Stimulated activated CD8-positive, alpha-beta memory T cell treated with anti-CD3 and anti-CD28 coated beads, Interleukin-7, amount 100 ng/mL, for 1 hour (primary cell): ENCODE measurements around the gene NUP133.
"Not testable (repeated sequence)": the region's sequence is repeated elsewhere in the genome, so short reads cannot be mapped to it uniquely, and the experiment has no call there.

Experiments
- DNase-seq, 2 donors: peaks; one replicate each; pipeline ENCODE4 v3.0.0-alpha.2; 2020; ENCODE audit warnings: low read depth in 2 of 2

Gene NUP133

DNA sequence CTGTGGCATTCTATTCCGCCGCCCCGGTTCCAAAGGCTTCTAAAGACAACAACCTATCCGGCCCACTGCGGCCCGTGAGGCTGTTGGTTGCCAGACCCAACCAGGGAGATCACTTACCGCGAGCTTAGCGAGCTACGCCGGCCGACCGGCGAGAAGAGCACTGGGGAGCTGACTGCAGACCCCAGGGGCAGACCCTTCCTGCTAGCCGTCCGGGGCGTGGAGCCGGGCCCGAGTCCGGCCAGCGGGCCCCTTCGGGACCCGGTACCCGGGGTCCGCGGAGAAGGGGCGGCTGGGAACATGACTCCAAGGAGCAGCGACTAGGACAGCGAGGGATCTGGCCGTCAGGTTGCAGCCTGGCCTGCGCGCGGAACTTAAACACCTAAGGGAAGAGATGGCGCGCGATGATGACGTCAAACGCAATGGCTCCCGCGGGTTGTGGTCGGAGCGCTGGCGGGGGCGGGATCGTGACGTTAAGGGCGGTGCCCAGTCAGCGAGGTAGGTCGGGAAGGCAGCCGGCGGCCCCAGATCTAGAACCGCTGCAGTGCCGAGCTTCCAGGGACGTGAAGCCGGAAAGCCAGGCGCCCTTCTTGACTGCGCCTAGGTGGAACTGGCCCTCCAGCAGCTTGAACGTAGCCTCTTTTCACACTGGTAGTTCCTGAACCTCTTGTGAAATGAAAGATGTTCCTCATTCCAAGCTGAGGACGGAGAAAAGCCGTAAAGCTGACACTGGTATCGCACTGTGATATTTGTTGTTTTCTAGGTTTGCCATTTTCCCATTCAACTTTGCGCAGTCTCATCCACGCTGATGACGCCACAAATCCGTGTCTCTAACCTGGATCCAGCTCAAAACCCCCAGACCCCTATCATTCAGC is at the start of gene NUP133:
Gene NUP133 (minus strand): TSS at position 391 of the 872 bp plus-strand sequence. CDS start 92 bp downstream, at position 299.
- DNase-seq: peak; percentile 99

DNA sequence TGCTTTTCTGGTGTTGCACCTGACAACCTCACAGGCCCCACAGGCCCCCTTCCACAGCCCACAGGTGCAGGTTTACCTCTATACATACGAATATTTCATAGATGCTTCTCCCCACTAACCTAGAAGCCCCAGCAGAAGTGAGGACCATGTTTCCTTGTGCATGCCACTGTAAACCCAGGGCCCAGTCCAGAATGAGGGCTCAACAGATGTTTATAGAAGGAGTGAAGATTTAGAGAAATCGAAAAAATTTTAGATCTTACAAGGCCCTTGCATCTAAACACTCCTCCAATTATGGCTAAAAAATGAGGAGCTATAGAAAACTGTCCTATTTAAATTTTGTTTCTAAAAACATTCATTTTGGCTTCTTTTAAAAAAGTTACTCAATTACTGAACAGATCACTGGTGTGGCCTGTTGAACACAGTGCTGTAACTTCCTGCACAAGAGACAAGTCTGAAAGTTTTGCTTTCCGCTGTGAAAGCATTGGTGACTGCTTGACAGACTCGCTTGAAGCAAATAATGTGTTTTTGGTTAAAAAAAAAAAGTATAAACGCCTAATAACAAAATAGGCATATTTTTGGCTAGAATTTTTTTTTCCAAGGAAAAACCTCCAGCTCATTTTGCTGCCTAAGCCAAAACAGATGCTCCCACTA is 49.2 kb upstream of the NUP133 start:
- no peak for DNase-seq

DNA sequence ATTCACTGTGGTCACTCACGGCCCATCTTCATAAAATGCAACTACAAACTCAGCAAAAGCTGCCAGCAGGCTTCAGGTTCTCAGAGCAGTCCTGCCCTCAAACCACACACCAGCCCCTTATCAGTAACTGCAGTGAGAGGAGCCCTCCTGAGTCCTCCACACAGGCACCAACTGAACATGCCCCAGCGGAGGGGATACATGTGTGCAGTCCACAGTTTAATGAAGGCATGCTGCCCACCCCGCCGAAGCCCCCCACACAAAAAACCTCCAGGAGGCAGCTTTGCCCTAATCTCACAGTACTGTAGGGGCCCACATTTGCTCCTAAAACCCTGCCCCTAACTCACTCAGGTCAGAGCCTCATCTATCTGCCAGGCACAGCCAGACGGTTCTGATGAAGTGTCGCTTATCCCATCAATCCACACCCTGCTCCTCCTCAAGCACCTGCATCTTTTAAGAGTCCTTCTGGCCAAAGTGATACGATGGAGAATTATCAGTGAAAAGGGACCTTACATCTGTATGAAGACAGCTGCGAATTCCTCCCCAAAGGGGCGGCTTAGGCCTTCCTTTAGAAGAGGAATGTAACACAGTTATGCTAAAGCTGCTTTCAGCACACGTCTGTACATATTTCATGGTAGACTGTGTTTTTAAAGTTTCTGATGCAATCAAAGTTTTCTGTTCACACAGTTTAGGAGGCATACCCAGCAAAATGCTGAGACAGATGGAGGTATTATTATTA is 46.9 kb upstream of the NUP133 start:
- no peak for DNase-seq

DNA sequence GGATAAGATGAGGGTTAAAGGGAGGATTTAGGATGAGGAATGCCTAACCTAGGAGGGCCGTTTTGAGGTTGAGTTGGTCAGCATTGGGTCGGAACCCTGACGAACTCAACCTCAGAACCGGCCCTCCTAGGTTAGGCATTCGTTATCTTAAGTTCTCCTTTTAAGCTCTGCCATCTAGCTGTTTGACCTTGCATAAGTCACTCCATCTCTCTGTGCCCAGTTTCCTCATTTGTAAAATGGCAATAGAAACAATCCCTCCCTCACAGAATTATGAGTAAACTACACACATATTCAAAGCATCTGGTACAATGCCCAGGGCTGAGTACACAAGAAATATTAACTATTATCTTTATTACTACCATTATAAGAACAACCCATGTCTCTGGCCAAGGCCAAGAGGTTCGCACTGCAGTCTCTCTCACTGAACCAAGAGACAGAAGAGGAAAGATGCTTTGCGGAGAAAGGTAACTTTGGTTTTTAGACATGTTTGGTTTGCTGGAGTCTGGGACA is 45.5 kb upstream of the NUP133 start:
- DNase-seq: no peak

DNA sequence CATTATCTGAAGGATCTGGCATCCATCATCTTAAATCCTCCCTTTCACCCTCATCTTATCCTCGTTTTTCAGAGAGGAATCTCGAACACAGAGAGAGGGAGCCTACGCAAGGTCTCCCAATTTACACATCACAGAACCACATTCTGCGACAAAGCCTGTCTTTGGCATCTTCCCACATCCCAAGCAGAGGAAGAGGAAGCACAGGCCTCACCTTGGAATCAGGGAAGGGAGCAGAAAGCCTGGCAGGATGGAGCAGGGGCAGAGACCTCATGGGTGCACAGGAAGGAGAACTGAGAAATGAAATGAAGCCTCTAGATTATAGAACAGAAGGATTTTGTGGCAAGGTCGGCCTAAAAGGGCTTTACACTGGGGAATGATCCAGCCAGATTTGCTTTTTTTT is 44.6 kb upstream of the NUP133 start:
- DNase-seq: no peak

DNA sequence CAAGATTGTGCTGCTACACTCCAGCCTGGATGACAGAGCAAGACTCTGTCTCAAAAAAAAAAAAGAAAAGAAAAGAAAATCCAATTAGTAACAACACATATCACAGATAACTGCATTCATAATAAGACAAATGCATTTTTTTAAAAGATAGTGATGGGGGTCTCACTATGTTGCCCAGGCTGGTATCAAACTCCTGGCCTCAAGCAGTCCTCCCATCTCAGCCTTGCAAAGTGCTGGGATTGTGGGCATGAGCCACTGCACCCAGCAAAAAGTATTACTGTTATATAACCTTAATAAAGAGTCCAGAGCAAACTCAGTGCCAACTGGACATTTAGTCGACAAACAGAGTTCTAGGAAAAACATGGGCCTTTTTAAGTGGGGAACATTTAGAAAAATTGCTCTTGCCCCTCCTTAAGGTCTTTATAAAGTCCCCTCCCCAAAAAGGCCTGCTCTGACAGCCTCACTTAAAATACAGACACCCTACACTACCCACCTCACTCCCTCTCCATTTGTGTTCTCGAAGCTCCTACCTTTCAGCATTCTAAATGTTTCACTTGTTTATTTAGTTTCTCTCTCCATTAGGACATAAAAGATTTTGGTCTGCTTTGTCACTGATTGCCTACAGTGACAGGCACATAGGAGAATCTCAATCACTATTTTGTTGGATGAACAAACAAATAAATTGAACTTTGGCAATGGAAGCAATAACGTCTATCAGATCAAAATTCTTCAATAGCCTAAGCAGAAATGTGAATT is 42.8 kb upstream of the NUP133 start:
- no peak for DNase-seq

DNA sequence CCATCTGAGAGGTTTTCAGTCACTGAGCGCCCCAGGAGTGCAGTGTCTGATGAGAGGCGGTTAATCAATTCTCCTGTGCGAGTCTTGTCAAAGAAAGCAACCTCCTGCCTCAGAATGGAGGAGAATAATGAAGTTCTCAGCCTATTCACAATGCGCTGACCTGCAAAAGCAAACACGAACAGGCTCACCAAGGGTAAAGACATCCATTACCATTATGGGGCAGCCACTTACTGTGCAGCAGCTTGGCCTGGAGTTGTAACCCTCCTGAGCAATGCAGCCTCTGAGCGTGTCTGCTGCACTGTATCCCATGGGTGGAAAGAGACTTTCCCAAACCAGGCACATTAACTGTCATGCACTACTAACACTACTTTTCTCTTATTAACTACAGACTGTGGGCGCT is 39.4 kb upstream of the NUP133 start:
- no peak for DNase-seq

DNA sequence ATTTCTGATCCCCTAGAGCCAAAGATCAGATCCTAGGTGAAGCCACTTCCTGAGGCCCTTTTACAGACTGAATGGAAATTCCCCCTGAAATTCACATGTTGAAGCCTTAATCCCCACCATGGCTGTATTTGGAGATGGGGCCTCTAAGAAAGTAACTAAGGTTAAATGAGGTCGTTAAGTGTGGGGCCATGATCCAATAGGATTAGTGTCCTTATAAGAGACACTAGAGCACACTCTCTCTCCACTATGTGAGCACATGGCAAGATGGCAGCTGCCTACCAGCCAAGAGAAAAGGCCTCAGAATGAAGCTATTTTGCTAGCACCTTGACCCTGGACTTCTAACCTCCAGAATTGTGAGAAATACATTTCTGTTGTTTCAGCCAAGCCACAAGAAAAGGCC is 36.4 kb upstream of the NUP133 start:
- DNase-seq: no peak

DNA sequence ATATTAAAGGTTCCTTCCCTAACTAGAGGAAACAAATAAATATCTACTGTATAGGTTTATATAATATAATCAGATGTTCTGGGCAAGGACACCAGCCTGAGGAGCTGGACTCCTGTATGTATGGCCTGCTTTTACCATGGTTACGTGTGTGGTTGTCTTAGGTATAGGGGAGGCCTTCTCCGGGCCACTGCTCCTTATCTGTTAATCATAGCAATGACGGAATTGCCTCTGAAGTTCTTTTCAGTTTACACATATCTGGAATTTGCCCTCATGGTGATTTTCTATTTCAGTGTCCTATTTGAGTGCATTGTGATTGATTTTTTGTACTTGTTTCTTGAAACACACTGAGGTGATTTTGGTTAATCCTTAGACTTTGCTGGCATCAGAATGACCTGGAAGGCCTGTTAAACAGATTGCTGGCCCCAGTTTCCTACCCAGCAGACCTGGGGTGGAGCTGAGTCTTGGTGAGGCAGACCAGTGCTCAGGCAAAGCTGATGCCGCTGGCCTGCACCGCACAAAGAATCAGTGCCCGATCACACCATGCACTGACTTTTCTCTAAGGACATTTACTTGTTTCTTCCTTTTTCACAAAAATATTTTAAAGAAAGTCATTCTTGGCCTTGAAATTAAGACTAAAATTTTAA is 31.8 kb upstream of the NUP133 start:
- no peak for DNase-seq

DNA sequence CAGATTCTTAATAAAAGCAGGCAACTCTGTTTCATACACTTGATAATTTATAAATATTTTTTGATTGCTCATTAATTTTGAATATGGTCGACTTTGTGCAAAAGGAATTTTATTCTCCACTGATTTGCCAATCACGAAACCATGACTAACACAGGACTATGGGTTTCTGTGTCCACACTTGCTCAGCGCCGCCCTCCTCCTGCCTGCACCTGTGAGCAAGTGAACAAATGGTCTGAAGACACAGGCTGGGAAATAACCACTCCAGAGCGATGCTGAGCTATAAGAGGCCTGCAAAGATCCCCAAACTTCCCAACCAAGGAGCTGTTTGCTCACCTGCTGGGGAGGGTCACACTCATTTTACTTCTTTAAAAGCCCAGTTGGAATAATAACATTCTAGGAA is 30.8 kb upstream of the NUP133 start:
- DNase-seq: no peak

DNA sequence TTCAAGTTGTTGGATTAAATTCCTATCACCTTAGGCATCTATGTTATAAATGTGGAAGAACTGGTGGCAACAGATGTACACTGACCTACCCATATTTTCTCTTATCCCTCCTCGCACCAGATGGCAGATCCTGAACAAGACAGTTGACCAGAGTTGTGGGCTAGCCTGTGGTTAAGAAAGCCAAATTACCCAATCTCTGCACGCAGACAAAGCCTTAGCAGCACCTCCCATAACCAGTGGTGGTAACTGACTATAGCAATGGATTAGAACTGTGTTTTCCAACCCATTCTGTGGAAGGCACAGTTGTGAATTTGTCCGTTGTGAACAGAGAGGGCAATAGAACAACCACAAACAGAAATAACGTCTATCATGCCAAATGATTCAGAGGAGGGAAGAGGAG is 29.8 kb upstream of the NUP133 start:
- no peak for DNase-seq

DNA sequence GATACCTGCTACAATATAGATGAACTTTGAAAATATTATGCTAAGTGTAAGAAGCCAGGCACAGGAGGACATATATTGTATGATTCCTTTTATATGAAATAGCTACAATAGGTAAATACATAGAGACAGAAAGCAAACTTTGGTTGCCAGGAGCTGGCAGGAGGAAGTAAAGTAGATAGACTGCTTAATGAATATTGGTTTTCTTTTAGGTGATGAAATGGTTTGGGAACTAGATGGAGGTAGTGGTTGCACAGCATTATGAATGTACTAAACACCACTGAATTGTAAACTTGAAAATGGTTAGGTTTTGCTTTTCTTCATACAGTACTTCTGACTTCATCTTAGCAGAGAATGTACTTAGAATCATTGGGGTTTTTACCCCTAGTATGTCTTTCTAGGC is 28.8 kb upstream of the NUP133 start:
- DNase-seq: no peak

DNA sequence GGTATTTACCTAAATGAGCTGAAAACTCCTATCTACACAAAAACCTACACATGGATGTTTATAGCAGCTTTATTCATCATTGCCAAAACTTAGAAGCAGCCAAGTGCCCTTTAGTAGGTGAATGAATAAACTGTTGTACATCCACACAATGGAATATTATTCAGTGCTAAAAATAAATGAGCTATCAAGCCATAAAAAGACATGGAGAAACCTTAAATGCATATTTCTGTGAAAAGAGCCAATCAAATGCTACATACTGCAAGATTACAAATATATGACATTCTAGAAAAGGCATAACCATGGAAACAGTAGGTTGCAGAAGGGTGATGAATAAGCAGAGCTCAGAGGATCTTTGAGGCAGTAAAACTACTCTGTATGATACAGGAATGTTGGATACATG is 27.1 kb upstream of the NUP133 start:
- DNase-seq: no peak

DNA sequence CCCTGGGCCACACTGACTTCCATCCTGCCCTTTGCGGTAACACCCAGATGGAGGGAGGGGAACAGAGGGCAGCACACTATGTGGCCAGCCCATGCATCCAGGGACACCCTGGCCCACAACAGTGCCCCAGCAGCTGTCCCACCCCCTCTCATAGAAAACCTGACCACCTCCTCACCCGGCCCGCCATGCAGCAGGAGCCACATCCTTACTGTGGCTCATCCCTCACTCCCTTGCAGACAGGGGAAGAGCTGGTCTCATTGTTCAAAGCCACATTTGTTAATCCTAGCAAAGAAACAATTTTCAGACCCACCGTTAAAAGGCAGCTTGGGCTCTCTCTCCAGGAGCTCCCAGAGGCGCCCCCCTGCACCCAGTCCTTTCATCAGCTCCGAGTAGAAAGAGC is 23.2 kb upstream of the NUP133 start:
- DNase-seq: no peak

DNA sequence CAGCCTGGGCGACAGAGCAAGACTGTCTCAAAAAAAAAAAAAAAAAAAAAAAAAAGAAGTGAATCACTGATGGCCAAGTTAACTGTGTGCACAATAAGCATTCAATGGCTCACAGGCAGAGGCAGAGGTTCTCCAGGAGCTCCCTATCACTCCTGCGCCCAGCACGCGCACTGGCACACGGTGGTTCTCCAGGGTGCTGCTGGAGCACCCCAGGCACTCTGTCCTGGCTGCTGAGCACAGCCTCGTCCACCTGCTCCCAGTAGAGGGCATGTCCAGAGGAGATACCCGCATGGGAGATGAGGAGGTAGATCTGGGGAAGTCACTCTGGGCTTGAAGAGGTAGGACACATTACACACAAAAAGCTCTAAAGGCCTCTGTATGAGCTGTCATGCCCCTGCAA is 21.5 kb upstream of the NUP133 start:
- DNase-seq: no peak

DNA sequence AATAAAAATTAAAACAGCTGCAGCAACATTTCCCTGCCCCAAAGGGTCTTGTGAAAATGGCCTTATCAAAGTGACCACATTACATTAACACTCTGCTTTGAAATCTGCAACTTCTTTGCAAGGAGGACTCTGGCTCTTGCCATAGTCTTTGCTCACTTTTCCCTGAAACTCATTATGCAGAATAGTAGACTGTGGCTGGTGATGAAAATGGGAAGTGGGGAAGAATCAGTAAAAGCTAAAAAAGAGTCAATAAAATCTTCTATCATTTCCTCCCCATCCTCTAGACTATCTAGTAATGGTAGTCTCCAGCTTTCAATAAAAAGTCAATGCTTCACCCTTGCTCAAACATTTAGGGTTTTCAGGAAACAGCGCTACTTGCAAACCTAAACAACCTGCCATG is 18.6 kb upstream of the NUP133 start:
- no peak for DNase-seq

DNA sequence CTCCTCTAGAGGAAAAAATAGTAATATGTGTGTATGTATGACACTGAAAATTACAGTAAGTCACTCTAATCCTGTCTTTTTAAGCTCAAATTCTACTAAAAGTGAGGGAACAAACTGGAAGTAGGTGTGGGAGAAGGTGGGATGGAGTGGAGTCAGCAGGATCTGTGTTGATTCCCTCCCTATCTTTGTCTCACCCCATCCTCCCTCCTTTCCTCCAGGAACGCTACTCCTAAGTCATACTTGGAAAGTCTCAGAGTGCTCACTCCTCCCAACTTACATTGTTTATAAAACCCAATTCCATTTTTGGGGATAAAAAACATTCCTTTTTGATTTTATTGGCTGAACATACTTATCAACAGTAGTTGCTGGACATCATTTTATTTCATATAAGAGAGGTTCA is 14.9 kb upstream of the NUP133 start:
- DNase-seq: no peak

DNA sequence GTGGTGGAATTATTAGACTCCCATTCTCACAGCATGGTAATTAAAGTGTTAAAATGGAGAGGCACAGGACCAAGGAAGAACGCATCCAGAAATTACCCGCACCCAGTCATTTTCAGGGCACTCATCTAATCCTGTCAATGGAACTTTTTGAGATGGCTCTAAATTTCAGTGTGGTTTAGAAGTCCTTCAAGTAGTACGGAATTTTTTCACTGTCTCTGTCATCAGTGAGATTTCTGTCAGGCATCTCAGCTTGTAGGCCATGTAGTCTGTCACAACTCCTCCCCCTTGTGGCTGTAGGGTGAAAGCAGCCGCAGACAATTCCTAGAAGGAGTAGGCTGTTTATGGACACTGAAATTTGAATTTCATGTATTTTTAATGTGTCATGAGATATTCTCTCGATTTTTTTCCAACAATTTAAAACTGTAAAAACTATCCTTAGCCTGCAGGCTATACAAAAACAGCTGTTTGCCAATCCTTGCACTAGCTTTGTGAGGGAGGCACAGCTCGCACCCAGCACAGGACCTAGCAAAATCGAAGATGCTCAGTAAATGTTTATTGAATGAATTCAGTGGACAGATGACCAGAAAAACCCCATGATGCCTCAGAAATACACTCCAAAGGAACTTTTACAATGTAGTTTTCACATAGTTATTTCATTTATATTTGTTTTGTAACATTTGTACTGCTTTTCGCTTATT is 6.6 kb upstream of the NUP133 start:
- DNase-seq: peak in 1 of 2 donors; percentile 13

DNA sequence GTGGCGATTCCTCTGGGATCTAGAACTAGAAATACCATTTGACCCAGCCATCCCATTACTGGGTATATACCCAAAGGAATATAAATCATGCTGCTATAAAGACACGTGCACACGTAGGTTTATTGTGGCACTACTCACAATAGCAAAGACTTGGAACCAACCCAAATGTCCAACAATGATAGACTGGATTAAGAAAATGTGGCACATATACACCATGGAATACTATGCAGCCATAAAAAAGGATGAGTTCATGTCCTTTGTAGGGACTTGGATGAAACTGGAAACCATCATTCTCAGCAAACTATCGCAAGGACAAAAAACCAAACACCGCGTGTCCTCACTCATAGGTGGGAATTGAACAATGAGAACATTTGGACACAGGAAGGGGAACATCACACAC is 3.5 kb upstream of the NUP133 start:
- DNase-seq: not testable (repeated sequence)

DNA sequence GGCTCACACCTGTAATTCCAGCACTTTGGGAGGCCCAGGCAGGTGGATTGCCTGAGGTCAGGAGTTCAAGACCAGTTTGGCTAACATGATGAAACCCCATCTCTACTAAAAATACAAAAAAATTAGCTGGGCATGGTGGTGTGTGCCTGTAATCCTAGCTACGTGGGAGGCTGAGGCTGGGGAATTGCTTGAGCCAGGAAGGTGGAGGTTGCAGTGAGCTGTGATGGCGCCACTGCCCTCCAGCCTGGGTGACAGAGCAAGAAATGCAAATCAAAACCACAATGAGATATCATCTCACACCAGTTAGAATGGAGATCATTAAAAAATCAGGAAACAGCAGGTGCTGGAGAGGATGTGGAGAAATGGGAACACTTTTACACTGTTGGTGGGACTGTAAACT is 3.1 kb upstream of the NUP133 start:
- not testable (repeated sequence) for DNase-seq

DNA sequence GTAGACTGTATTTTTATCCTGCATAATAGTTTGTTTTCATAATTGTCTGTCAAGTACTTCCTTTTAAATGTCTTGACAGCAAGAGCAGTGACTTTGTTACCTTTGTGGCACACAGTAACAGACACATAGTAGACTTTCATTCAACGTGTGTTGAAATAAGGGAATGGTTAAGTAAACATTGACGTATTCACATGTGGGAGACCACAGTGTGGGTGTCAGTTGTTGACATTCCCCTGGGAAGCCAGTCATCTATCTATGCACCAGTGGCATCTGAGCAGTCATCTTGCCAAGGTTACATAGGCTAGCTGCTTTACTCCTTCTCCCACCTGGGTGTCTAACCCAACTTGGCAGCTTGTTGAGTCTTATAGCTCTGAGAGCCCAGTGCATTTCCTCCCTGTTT is 1.4 kb upstream of the NUP133 start:
- no peak for DNase-seq
